Kidney (tissue), 14 donors: ENCODE data around the gene ARF4. TPM values are rescaled to one million over a fixed set of nuclear protein-coding genes. Genes with fewer than 3 reads are reported as not detected.

Experiments
- DNase-seq, 5 donors: peaks; one replicate each; pipeline ENCODE4 v3.0.0-alpha.2; 2013 to 2020
- FAIRE-seq: peaks from 2 replicates; lab custom pipeline; 2012; peaks lifted over from hg19 to GRCh38; lab: Jason Lieb, UNC
- H3K27ac ChIP-seq, 2 donors: one replicate each; pipeline ENCODE4 v1.7.0; 2013; ENCODE audit warnings: low read depth in 2 of 2, low read length in 2 of 2, inconsistent platforms in 1 of 2
- H3K27me3 ChIP-seq: one replicate; pipeline ENCODE4 v1.7.1; 2013; ENCODE audit warnings: low read length, inconsistent platforms; ENCODE audit not compliant: control insufficient read depth, insufficient read depth
- H3K36me3 ChIP-seq, 3 donors: one replicate each; pipeline versions ENCODE4 v1.7.0 to v1.7.1; 2013; ENCODE audit warnings: low read length in 3 of 3, control low read depth in 1 of 3, inconsistent platforms in 1 of 3; ENCODE audit not compliant: insufficient read depth in 3 of 3, control insufficient read depth in 2 of 3
- H3K4me1 ChIP-seq, 3 donors: one replicate each; pipeline versions ENCODE4 v1.7.0 to v1.7.1; 2013; ENCODE audit warnings: low read length in 3 of 3, inconsistent platforms in 1 of 3, low read depth in 1 of 3; ENCODE audit not compliant: control insufficient read depth in 2 of 3, insufficient read depth in 2 of 3
- H3K4me3 ChIP-seq, 3 donors: one replicate each; pipeline versions ENCODE4 v1.7.0 to v1.8.1; 2013; ENCODE audit warnings: low read length in 3 of 3, control low read depth in 1 of 3, inconsistent platforms in 1 of 3
- H3K9ac ChIP-seq, 3 donors: one replicate each; pipeline versions ENCODE4 v1.7.0 to v1.7.1; 2013; ENCODE audit warnings: low read length in 3 of 3, control low read depth in 1 of 3, inconsistent platforms in 1 of 3
- H3K9me3 ChIP-seq, 3 donors: one replicate each; pipeline versions ENCODE4 v1.7.0 to v1.7.1; 2013; ENCODE audit warnings: low read length in 3 of 3, control low read depth in 1 of 3, inconsistent platforms in 1 of 3; ENCODE audit not compliant: control insufficient read depth in 2 of 3, insufficient read depth in 1 of 3
- CTCF ChIP-seq: IDR thresholded peaks from 3 replicates; pipeline ENCODE4 v1.5.1; 2012; ENCODE audit warnings: mild to moderate bottlenecking, moderate library complexity, borderline replicate concordance; ENCODE audit not compliant: insufficient read depth; ENCODE audit errors: extremely low read depth
- intact Hi-C: fragments of 100-400 bp; cut with DNase I; formaldehyde crosslinking; loops from one replicate; pipeline ENCODE4 v1.11.1; 2022
- polyA plus RNA-seq: library from polyadenylated mRNA; stranded (reverse); fragments of 350-450 nt; fragmentation: Illumina TruSeq; extraction: RNeasy Lipid Tissue Mini Kit (QIAGEN cat#74804); gene quantifications from one replicate; pipeline ENCODE4 v1.2.3, GENCODE V29; 2014; ENCODE audit warnings: low read depth, low replicate concordance; ENCODE audit not compliant: insufficient read depth
- total RNA-seq: library from RNA; stranded (reverse); fragmentation: NEBNext Ultra II Directional; extraction: Animal tissue kit (Norgen Biotek cat#: 25700); gene quantifications from one replicate; pipeline ENCODE4 v1.2.1, GENCODE V29; 2021
- donor health status: control.
- donor health status: control.
- donor health status: control.
- donor health status: control.
- donor health status: control.
- donor health status: DM: yes; HTN: yes; CAD: no.
- donor health status: Normal renal cell carcinoma (clear cell type).

Gene ARF4
- total and polyA plus RNA-seq, 2 donors from 2014 or later: 123 to 131 TPM

DNA sequence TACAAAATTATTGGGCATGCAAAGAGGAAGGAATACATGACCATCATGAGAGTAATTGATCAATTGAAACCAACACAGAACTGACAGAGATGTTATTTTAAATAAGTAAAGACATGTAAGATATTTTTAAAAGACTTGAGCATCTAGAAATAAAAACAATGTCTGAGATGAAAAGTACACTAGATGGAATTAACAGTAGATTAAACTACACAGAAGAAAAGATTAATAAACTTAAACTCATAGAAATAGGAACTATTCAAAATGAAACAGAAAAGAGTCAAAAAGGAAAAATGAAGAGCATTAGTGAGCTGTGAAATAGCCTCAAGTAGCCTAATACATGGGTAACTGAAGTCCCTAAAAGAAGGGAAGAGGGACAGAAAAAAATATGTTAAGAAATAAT, 8.5 kb upstream of the ARF4 start:
- no peak overlapping the region for H3K9ac ChIP-seq
- DNase-seq (no peak), FAIRE-seq (no peak)
- H3K36me3 ChIP-seq: no peaks in the 10 kb centered on the region
- H3K4me1 ChIP-seq: no peaks in the 10 kb centered on the region
- intact Hi-C loops: no loop called here
- TF ChIP-seq CTCF: no peak
- no peak overlapping the region for H3K4me3 ChIP-seq
- no peak overlapping the region for H3K27ac ChIP-seq
- no peaks in the 10 kb centered on the region for H3K9me3 ChIP-seq
- H3K27me3 ChIP-seq: no peaks in the 10 kb centered on the region

DNA sequence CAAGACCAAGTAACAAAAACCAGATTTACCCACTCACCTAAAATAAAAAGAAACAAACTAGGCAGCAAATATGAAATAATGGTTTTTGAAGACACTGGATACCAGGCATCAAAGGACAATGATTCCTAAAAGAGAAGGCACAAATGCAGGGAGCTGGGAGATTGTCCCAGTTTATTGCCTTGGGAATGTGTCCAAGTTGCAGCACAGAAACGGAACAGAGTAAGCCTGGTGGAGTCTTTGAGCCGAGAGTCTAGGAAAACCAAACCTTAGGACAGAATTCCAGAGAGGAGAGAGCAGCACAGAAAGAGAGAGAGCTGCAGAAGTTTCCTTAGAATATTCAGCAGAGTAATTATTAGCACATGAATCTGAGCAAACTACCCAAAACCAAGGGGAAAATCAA, 7.8 kb upstream of the ARF4 start:
- Histone ChIP-seq H3K36me3 (no peaks in the 10 kb centered on the region), H3K4me3 (no peak overlapping the region), H3K27me3 (no peaks in the 10 kb centered on the region), H3K9ac (no peak overlapping the region), H3K27ac (no peak overlapping the region), H3K9me3 (no peaks in the 10 kb centered on the region), H3K4me1 (no peaks in the 10 kb centered on the region)
- no peak for DNase-seq
- no peak for FAIRE-seq
- intact Hi-C loops: no loop called here
- TF ChIP-seq CTCF: no peak

GRCh38 chr3:57600195-57600594, 3.1 kb upstream of the ARF4 start:
- H3K27me3 ChIP-seq: no peaks in the 10 kb centered on the region

More at GRCh38 chr3:57600195-57600594, 3.1 kb upstream of the ARF4 start:
- FAIRE-seq (no peak), DNase-seq (no peak)
- Histone ChIP-seq H3K27ac (no peak overlapping the region), H3K9me3 (no peaks in the 10 kb centered on the region), H3K4me3 (no peak overlapping the region), H3K36me3 (no peaks in the 10 kb centered on the region), H3K4me1 (peaks cover under 1 to 6% (median 4%) of the 10 kb centered on the region in 3 donors), H3K9ac (no peak overlapping the region)
- intact Hi-C loops: no loop called here
- no peak for TF ChIP-seq CTCF
